Peyer's patch (tissue), 4 donors: ENCODE results near the gene RAD54L.

Experiments
- POLR2A ChIP-seq, 2 donors: fragments of 450-650 bp; IDR thresholded peaks; one replicate each; pipeline ENCODE4 v1.5.1; 2017; ENCODE audit warnings: antibody characterized with exemption in 2 of 2, mild to moderate bottlenecking in 2 of 2, moderate library complexity in 2 of 2
- TF ChIP-seq, protein P1 (sequence below), 6 experiments: fragments of 450-650 bp in 4 of 6; fragments of 200-600 bp in 2 of 6; sonication (generic) in 1 of 6; IDR thresholded peaks; one replicate each; pipeline ENCODE4 v1.5.1; 2017 to 2019; ENCODE audit warnings: antibody characterized with exemption in 6 of 6, mild to moderate bottlenecking in 3 of 6, moderate library complexity in 1 of 6

DNA sequence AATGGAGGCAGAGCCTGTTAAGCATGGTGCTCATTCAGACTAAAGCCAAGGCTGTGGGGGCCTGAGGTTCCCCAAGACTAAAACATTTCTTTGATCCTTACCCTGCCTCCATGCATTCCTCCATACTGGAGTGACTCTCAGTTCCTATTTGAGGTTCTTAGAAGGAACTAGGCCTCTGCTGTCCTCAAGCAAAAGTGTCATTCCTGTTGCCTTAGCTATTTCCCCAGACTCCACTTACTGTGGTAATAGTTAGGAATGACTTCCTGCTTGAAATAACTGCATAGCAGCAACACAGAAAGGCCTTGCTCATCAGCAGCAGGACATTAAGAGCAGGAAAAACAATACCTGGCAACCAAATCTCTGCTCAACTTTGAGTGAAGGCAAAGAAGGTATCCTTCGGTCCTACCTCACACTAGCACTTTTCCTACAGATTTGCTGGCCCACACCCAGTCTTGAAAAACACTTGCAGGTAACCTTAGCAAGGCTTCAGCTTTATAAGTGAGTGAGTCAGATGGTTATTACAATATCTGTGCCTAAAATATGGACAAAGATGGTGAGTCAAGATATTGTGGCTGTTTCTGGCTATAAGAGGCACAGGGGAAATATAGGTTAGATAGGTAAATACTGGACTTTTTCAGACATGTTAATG lies 41.0 kb downstream of the RAD54L start:
- TF ChIP-seq, protein P1, sequence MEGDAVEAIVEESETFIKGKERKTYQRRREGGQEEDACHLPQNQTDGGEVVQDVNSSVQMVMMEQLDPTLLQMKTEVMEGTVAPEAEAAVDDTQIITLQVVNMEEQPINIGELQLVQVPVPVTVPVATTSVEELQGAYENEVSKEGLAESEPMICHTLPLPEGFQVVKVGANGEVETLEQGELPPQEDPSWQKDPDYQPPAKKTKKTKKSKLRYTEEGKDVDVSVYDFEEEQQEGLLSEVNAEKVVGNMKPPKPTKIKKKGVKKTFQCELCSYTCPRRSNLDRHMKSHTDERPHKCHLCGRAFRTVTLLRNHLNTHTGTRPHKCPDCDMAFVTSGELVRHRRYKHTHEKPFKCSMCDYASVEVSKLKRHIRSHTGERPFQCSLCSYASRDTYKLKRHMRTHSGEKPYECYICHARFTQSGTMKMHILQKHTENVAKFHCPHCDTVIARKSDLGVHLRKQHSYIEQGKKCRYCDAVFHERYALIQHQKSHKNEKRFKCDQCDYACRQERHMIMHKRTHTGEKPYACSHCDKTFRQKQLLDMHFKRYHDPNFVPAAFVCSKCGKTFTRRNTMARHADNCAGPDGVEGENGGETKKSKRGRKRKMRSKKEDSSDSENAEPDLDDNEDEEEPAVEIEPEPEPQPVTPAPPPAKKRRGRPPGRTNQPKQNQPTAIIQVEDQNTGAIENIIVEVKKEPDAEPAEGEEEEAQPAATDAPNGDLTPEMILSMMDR (IDR thresholded peaks at IDR 0.05): no peak
- no peak for TF ChIP-seq POLR2A (IDR thresholded peaks at IDR 0.05)
